Retinal pigment epithelial cell (primary cell): ENCODE measurements around the gene UCHL3.
A peak's percentile ranks its signal among the peaks of the same experiment; 100 is the strongest.
"Not testable (repeated sequence)": the region's sequence is repeated elsewhere in the genome, so short reads cannot be mapped to it uniquely, and the experiment has no call there.

Experiments
- DNase-seq: peaks from one replicate; pipeline ENCODE4 v3.0.0-alpha.2; 2010; ENCODE audit warnings: low read depth
- H3K4me3 ChIP-seq: 2 replicates; pipeline ENCODE4 v1.5.1; 2011; ENCODE audit warnings: mild to moderate bottlenecking, low read length, control low read depth, moderate library complexity
- CTCF ChIP-seq: conservative IDR thresholded peaks from 2 replicates; pipeline ENCODE4 v1.5.1; 2011; ENCODE audit warnings: low read depth, low read length, control low read depth, inconsistent platforms

Gene UCHL3

GRCh38 chr13:75537401-75538365 is 11.9 kb upstream of the UCHL3 start, which contains the start of gene COMMD6:
COMMD6 (minus strand) TSS chr13:75537841; CDS start chr13:75537805, 36 bp downstream.
- no peak for DNase-seq
- H3K4me3 ChIP-seq, result peak within 1 kb of the TSS; percentile 98
- TF ChIP-seq CTCF, result peak; percentile 21

- TF ChIP-seq CTCF, result no peak
- no peak for DNase-seq
- no peak overlapping the region for H3K4me3 ChIP-seq
These were observed 8.3 kb upstream of the UCHL3 start for GRCh38 chr13:75541287-75541686.

- H3K4me3 ChIP-seq, result no peak overlapping the region
- no peak for DNase-seq
- no peak for TF ChIP-seq CTCF
These were observed 7.6 kb upstream of the UCHL3 start for GRCh38 chr13:75541961-75542360.

GRCh38 chr13:75544681-75545330 is 4.8 kb upstream of the UCHL3 start:
- TF ChIP-seq CTCF, result no peak
- H3K4me3 ChIP-seq, result no peak overlapping the region
- DNase-seq, result no peak

GRCh38 chr13:75545386-75545785 is 4.2 kb upstream of the UCHL3 start:
- H3K4me3 ChIP-seq, DNase-seq: not testable (repeated sequence)

GRCh38 chr13:75547917-75548316 is 1.7 kb upstream of the UCHL3 start:
- no peak for DNase-seq
- no peak for TF ChIP-seq CTCF
- H3K4me3 ChIP-seq, result no peak overlapping the region

- no peak for DNase-seq
These were observed 572 bp downstream of the UCHL3 start for GRCh38 chr13:75550159-75550567.

More at GRCh38 chr13:75550159-75550567, 572 bp downstream of the UCHL3 start:
- H3K4me3 ChIP-seq, result peak overlapping the region; percentile 97
- no peak for TF ChIP-seq CTCF
